Osteoblast (primary cell): ENCODE measurements around the gene FAM219A. TPM values are rescaled to one million over a fixed set of nuclear protein-coding genes. Genes with fewer than 3 reads are reported as not detected.

Experiments used
- DNase-seq: peaks from one replicate; pipeline ENCODE4 v3.0.0; 2011; ENCODE audit warnings: low spot score, mixed read lengths; ENCODE audit not compliant: insufficient read length; ENCODE audit errors: missing footprints
- H2AFZ ChIP-seq: 2 replicates; pipeline ENCODE4 v1.6.0; 2011; ENCODE audit warnings: mild to moderate bottlenecking, low read length
- H3K27ac ChIP-seq: 2 replicates; pipeline ENCODE4 v1.5.1; 2011; ENCODE audit warnings: mild to moderate bottlenecking, low read depth, low read length, moderate library complexity
- H3K27me3 ChIP-seq: 2 replicates; pipeline ENCODE4 v1.6.0; 2012; ENCODE audit warnings: mild to moderate bottlenecking, control low read depth, inconsistent platforms, low read length, moderate library complexity; ENCODE audit not compliant: insufficient read depth
- H3K36me3 ChIP-seq: 2 replicates; pipeline ENCODE4 v1.5.1; 2011; ENCODE audit warnings: mild to moderate bottlenecking, low read length, control low read depth, moderate library complexity; ENCODE audit not compliant: insufficient read depth
- H3K4me1 ChIP-seq: 2 replicates; pipeline ENCODE4 v1.5.1; 2011; ENCODE audit warnings: mild to moderate bottlenecking, low read length, control low read depth, moderate library complexity; ENCODE audit not compliant: insufficient read depth
- H3K4me2 ChIP-seq: 2 replicates; pipeline ENCODE4 v1.6.0; 2011; ENCODE audit warnings: mild to moderate bottlenecking, low read length; ENCODE audit not compliant: insufficient read depth
- H3K4me3 ChIP-seq: fragments of 200-600 bp; sonication (generic); 3 replicates; pipeline ENCODE4 v1.5.1; 2012; ENCODE audit warnings: mild to moderate bottlenecking, low read length, inconsistent platforms; ENCODE audit not compliant: insufficient read depth
- H3K79me2 ChIP-seq: 2 replicates; pipeline ENCODE4 v1.6.0; 2012; ENCODE audit warnings: mild to moderate bottlenecking, low read length, control low read depth, inconsistent platforms; ENCODE audit not compliant: insufficient read depth
- H3K9me3 ChIP-seq: 2 replicates; pipeline ENCODE4 v1.5.1; 2011; ENCODE audit warnings: low read depth, low read length, control low read depth
- H4K20me1 ChIP-seq: 2 replicates; pipeline ENCODE4 v1.6.0; 2012; ENCODE audit warnings: mild to moderate bottlenecking, low read length, control low read depth; ENCODE audit not compliant: insufficient read depth
- CTCF ChIP-seq: IDR thresholded peaks from 2 replicates; pipeline ENCODE4 v1.5.1; 2011; ENCODE audit warnings: mild to moderate bottlenecking, low read depth, low read length, moderate library complexity; ENCODE audit errors: extremely low read depth
- total RNA-seq: library from RNA; depleted of rRNA; stranded (reverse); fragments of >200 nt; gene quantifications from 2 replicates; pipeline ENCODE4 v1.2.3, GENCODE V29; 2012

FAM219A gene
- total RNA-seq, 1 donor, result 9.4 TPM

- H3K4me2 ChIP-seq, result peak overlapping the region; percentile 84
- no peaks in the 10 kb centered on the region for H3K79me2 ChIP-seq
- no peak overlapping the region for H3K27ac ChIP-seq
- H3K4me1 ChIP-seq, result peaks cover 7% of the 10 kb centered on the region
- H4K20me1 ChIP-seq, result no peaks in the 10 kb centered on the region
- peak overlapping the region; percentile 71 for H3K4me3 ChIP-seq
- peak; percentile 98 for DNase-seq
- H2AFZ ChIP-seq, result peak overlapping the region; percentile 81
- H3K27me3 ChIP-seq, result no peaks in the 10 kb centered on the region
- H3K36me3 ChIP-seq, result no peaks in the 10 kb centered on the region
- TF ChIP-seq CTCF, result no peak
- H3K9me3 ChIP-seq, result no peaks in the 10 kb centered on the region
Observed at GRCh38 chr9:34380511-34381315, 77.7 kb downstream of the FAM219A start.

- H3K4me2 ChIP-seq, result peak overlapping the region; percentile 84
- no peaks in the 10 kb centered on the region for H3K36me3 ChIP-seq
- H2AFZ ChIP-seq, result no peak overlapping the region
- H4K20me1 ChIP-seq, result no peaks in the 10 kb centered on the region
- peaks cover 7% of the 10 kb centered on the region for H3K4me1 ChIP-seq
- no peaks in the 10 kb centered on the region for H3K27me3 ChIP-seq
- H3K9me3 ChIP-seq, result no peaks in the 10 kb centered on the region
- peak; percentile 46 for DNase-seq
- no peaks in the 10 kb centered on the region for H3K79me2 ChIP-seq
- TF ChIP-seq CTCF, result no peak
- H3K4me3 ChIP-seq, result peak overlapping the region; percentile 71
- no peak overlapping the region for H3K27ac ChIP-seq
Observed at GRCh38 chr9:34380034-34380510, 78.3 kb downstream of the FAM219A start.

GRCh38 chr9:34379334-34380033 is 78.9 kb downstream of the FAM219A start:
- Histone ChIP-seq H2AFZ (peak overlapping the region; percentile 58), H3K4me3 (peak overlapping the region; percentile 50), H3K9me3 (no peaks in the 10 kb centered on the region), H3K36me3 (no peaks in the 10 kb centered on the region), H3K4me2 (peak overlapping the region; percentile 77), H3K4me1 (peaks cover 7% of the 10 kb centered on the region), H3K79me2 (no peaks in the 10 kb centered on the region), H3K27ac (no peak overlapping the region), H3K27me3 (no peaks in the 10 kb centered on the region), H4K20me1 (no peaks in the 10 kb centered on the region)
- DNase-seq, result peak; percentile 98
- peak; percentile 99 for TF ChIP-seq CTCF
